ENCODE results near the gene KIF16B. TPM values are rescaled to one million over a fixed set of nuclear protein-coding genes. Genes with fewer than 3 reads are reported as not detected.

KIF16B gene
- total and polyA plus RNA-seq, 2 of the 8 experiments (the other 6 are each of a cell fraction or from before 2014, with no cell fraction given): 3.0 to 9.2 TPM

GRCh38 chr20:16321291-16321690 lies 252.0 kb downstream of the KIF16B start:
- H3K9me3 ChIP-seq (ENCODE audit: insufficient read depth in 2 of 2, low read depth in 1 of 2, low read length in 1 of 2): no peaks in the 10 kb centered on the region
- no peak overlapping the region for H3K56ac ChIP-seq (replicated peaks; ENCODE audit: insufficient read length, low read depth, low read length)
- H3K27ac ChIP-seq (ENCODE audit: low read depth, low read length): no peak overlapping the region
- ChIA-PET CTCF (ENCODE audit: partially characterized antibody) (interaction anchor here (0.7 kb wide), 1 partner anchor 47 kb away, joined by 3 read pairs; no protein-coding TSS in a partner anchor), POLR2A (ENCODE audit: partially characterized antibody) (no interaction called here)
- no peak overlapping the region for H3K4ac ChIP-seq (replicated peaks; ENCODE audit: insufficient read length, low read depth, low read length)
- no peak overlapping the region for H2BK120ac ChIP-seq (replicated peaks; ENCODE audit: low read depth, low read length)
- H4K91ac ChIP-seq (replicated peaks; ENCODE audit: insufficient read length, low read length): no peak overlapping the region
- no peaks in the 10 kb centered on the region for H3K27me3 ChIP-seq (replicated peaks in 1 of 4; ENCODE audit: control insufficient read depth in 3 of 4, extremely low read depth in 1 of 4, insufficient read depth in 3 of 4, low read length in 3 of 4)
- no peaks in the 10 kb centered on the region for H3K79me2 ChIP-seq (ENCODE audit: control insufficient read depth in 1 of 2, insufficient read depth in 2 of 2, low read length in 2 of 2)
- no peak overlapping the region for H4K5ac ChIP-seq (ENCODE audit: insufficient read length, low read depth, low read length)
- H4K20me1 ChIP-seq (replicated peaks in 1 of 2; ENCODE audit: control insufficient read depth in 1 of 2, insufficient read depth in 2 of 2, low read length in 2 of 2): no peaks in the 10 kb centered on the region
- no peak overlapping the region for H4K8ac ChIP-seq (ENCODE audit: extremely low read depth, insufficient read depth, low read length)
- H3K4me1 ChIP-seq (replicated peaks in 1 of 4; ENCODE audit: control insufficient read depth in 3 of 4, insufficient read depth in 4 of 4, low read length in 3 of 4): no peaks in the 10 kb centered on the region
- no peak for DNase-seq (ENCODE audit: low read depth in 1 of 2, low spot score in 2 of 2)
- H3K9ac ChIP-seq (replicated peaks in 1 of 4; ENCODE audit: extremely low read depth in 1 of 4, low read depth in 3 of 4, low read length in 3 of 4): no peak overlapping the region
- H2BK20ac ChIP-seq (ENCODE audit: low read length): no peak overlapping the region
- TF ChIP-seq SIRT6 (IDR thresholded peaks at IDR 0.05; ENCODE audit: low read length) (no peak), CTBP2 (IDR thresholded peaks at IDR 0.05; ENCODE audit: borderline replicate concordance, insufficient read depth, insufficient read length, low read length) (no peak), CBX5 (IDR thresholded peaks at IDR 0.05; ENCODE audit: low read depth, low read length) (no peak), FOSL1 (IDR thresholded peaks at IDR 0.05; ENCODE audit: insufficient read depth, low read depth, low read length) (no peak), TCF12 (IDR thresholded peaks at IDR 0.05; ENCODE audit: low read depth, low read length) (no peak), BCL11A (IDR thresholded peaks at IDR 0.05; ENCODE audit: low read depth in 2 of 2, low read length in 2 of 2) (no peak), ATF3 (IDR thresholded peaks at IDR 0.05; ENCODE audit: insufficient read depth, low read depth, low read length) (no peak), CREB1 (IDR thresholded peaks at IDR 0.05) (no peak), RAD21 (IDR thresholded peaks at IDR 0.05 in 1 of 2, conservative IDR thresholded peaks at IDR 0.05 in 1 of 2; ENCODE audit: low read depth in 2 of 2, low read length in 2 of 2) (no peak), MAX (IDR thresholded peaks at IDR 0.05) (no peak), SIX5 (IDR thresholded peaks at IDR 0.05; ENCODE audit: low read depth, low read length) (no peak), ZNF274 (IDR thresholded peaks at IDR 0.05; ENCODE audit: borderline replicate concordance, extremely low read depth, low read length) (no peak)
- H3K18ac ChIP-seq (ENCODE audit: extremely low read depth, low read length): no peak overlapping the region
- no peak overlapping the region for H3K4me3 ChIP-seq (ENCODE audit: extremely low read depth in 1 of 4, insufficient read depth in 2 of 4, low read depth in 3 of 4, low read length in 4 of 4)
- no peak overlapping the region for H2AK5ac ChIP-seq (ENCODE audit: low read depth, low read length)
- H3K36me3 ChIP-seq (ENCODE audit: control insufficient read depth in 2 of 4, insufficient read depth in 4 of 4, low read length in 3 of 4): no peaks in the 10 kb centered on the region
- WGBS, 2 experiments (ENCODE audit: extremely low coverage in 1 of 2, insufficient coverage in 1 of 2, insufficient read length in 1 of 2, insufficient replicate concordance in 2 of 2, low coverage in 1 of 2, low lambda C conversion rate in 2 of 2, missing lambda C conversion rate in 1 of 2): 91% methylated on average over 2 of the region's 2 CpGs; no CpG with 5 or more reads in 1 of the 2 experiments
- no peak overlapping the region for H3K23ac ChIP-seq (ENCODE audit: insufficient read length)
- no peaks in the 10 kb centered on the region for H3K79me1 ChIP-seq (ENCODE audit: low read depth, low read length)
- no peaks in the 10 kb centered on the region for H3K23me2 ChIP-seq (ENCODE audit: low read depth, low read length)
- no peak for FAIRE-seq
- no peak overlapping the region for H2AFZ ChIP-seq (ENCODE audit: low read length)
- H2BK15ac ChIP-seq (ENCODE audit: low read length): no peak overlapping the region
- no peak overlapping the region for H3K14ac ChIP-seq (ENCODE audit: insufficient read length)
- no peak overlapping the region for H3K4me2 ChIP-seq (ENCODE audit: insufficient read depth in 1 of 2, low read depth in 2 of 2, low read length in 2 of 2)
- H2BK12ac ChIP-seq (ENCODE audit: low read depth, low read length): no peak overlapping the region
- H2BK5ac ChIP-seq (ENCODE audit: low read depth, low read length): no peak overlapping the region

Measured in H1 (cell line).